ENCODE data around the gene SLC6A7.
"Not testable (repeated sequence)": the region's sequence is repeated elsewhere in the genome, so short reads cannot be mapped to it uniquely, and the experiment has no call there.

SLC6A7 gene

DNA sequence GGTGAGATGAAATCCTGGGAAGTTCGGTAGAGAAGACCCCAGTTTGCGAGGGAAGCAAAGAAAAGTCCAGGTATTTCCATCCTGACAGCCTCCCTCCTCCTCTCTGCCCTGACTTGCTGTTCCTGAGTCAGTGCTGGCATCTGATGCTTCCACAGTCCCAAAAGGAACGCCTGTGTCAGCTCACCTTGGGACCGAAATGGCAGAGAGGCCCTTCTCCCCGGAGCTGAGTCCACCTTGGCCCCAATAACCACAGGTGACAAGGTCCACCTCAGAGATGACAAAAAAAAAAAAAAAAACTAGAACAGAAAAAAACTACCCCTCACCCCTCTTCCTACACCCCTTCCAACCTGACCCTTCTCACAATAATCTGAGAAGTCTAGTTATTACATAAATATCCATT, 31.6 kb downstream of the SLC6A7 start:
- no peak for DNase-seq

DNA sequence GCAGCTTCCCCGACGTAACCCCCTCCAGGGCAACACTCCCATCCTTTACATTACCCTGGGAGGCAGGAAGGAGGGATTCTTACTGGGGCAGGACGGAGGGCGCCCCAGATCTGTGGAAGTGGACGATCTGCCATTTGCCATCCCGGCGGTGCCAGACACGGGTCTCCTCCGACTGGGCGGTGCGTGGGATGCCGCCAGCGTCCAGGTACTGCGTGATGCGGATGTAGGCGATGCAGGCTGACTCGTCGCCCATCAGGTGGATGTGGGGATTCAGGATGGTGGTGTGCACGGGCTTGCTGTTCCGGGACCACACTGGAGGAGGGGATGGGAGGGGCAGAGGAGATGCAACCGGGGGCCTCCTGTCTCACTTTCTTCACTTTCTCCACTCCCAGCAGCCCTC, 33.0 kb downstream of the SLC6A7 start:
- no peak for DNase-seq

DNA sequence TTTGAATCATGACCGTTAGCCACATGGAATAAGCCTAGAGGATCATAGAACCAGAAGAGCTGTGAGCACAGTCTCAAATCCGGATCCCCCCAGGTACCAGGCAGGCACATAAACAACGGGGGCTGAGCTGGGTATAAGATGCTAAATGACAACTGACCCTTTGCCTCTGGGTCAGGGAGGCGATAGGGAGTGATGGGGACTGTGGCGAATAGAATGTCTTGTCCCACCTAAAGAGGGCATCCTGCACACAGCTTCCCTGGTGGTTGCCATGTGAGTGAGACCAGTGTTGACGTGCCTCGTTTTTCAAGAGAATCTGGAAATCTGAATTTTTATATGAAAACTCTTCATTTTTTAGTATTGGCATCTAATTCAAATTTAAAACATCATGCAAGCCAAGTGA, 33.6 kb downstream of the SLC6A7 start:
- no peak for DNase-seq

DNA sequence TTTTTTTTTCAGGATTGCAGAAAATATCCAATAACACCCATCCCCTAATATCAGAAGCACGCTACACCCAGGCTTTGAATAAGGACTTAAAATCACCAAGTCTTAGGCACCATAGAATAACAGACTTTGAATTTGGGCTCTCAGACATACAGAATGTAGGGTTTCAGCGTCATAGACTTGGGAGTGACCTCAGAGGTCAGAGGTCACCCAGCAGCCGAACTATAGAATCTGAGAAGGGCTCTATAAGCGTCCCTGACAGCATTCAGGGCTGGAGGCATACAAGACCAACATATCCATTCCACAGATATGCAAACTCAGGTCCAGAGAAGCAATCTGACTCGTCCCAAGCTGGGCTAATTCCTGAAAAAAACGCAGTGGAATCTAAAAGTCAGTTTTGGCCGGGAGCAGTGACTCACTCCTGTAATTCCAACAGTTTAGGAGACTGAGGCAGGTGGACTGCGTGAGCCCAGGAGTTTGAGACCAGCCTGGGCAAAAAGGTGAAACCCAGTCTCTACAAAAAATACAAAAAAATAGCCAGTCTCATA, 34.7 kb downstream of the SLC6A7 start:
- DNase-seq = no peak

DNA sequence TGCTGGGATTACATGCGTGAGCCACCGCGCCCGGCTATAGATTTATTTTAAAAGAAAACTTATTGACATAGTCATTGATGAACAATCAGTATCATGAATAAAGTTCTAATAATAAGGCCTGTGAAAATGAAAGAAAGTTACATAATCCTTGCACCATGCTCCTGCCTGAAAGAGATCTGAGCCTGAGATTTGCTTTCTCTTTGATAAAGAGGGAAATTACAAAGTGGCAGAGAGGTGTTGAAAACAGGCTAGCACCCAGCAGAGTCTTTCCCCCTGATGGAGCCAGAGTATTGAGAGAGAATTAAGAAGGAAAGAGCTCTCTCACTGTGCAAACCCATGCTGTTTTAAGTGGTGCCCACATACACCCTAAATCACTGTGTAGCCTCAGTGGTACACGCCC, 37.2 kb downstream of the SLC6A7 start:
- DNase-seq = no peak

DNA sequence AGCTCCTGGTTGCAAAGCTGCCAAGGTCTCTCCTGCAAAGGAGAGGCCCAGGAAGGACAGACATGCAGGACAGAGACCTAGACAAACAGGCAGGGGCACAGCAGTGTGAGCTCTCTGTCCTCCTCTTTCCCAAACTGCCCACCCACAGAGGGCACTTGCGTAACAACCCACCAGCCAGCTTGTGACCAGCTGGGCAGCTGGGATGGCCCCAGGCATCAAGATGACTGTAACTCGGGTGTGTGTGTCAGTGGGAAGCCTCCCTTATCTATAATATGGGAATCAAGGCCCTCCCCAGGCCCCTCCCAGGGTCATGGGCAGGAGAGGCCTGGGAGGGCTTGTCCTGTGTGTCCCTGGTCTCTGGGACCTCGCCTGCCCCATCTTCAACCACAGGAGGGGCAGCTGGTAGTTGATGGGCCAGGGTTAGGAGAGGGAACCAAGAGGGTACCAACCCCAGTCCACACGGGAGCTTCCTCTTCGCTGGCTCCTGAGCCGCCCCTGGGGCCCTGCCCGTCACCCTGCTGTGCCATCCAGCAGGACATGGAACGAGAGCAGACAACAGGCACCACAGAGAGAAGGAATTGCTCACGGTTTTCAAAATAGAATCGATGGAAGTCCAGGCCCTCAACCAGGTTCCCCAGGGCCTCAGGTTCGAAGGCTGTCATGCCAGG, 37.9 kb downstream of the SLC6A7 start:
- no peak for DNase-seq

DNA sequence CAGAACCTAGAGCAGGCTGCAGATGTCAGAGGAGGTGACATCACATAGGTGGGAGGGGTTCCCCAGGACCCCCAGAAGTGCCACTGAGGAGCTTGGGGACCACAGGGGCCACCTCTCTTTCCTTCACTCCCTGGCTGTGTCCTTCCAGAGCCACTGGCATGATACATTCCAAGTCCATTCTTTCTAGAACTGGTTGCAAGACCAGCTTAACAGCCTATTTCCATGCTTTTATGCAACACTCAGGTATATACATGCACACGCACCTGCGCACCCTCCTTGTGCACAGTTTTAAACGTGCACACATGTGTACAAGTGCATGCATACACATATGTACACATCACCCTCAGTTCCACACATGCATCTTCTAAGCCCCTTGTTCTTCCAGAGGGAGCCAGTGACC, 39.7 kb downstream of the SLC6A7 start:
- DNase-seq = no peak

DNA sequence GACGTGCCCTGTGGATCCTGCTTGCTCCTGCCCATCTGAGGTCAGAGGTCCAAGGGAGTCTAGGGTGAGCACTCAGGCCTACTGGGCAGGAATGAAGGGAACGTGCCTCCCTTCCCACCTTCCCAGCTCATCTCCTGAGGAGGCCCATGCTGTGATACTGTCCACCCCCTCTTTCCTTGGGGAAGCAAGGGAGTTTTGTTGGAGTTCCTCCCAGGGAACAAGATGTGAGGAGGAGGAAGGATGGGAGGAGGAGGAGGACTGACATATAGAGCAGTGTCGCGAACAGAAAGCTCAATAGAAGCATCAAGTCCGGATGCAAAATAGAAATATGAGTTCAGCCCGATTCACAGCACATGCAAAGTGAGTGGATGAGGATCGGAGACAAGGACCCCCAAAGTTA, 41.0 kb downstream of the SLC6A7 start:
- DNase-seq = no peak

DNA sequence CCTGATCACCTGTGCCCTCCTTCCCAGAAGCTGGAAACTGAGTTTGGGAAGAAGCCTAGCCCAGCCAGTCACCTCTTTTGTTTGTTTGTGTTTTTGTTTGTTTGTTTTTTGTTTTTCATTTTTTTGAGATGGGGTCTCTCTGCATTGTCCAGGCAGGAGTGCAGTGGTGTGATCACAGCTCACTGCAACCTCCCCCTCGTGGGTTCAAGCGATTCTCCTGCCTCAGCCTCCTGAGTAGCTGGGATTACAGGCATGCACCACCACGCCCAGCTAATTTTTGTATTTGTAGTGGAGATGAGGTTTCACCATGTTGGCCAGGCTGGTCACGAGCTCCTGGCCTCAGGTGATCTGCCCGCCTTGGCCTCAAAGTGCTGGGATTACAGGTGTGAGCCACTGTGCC, 43.8 kb downstream of the SLC6A7 start:
- DNase-seq = not testable (repeated sequence)

DNA sequence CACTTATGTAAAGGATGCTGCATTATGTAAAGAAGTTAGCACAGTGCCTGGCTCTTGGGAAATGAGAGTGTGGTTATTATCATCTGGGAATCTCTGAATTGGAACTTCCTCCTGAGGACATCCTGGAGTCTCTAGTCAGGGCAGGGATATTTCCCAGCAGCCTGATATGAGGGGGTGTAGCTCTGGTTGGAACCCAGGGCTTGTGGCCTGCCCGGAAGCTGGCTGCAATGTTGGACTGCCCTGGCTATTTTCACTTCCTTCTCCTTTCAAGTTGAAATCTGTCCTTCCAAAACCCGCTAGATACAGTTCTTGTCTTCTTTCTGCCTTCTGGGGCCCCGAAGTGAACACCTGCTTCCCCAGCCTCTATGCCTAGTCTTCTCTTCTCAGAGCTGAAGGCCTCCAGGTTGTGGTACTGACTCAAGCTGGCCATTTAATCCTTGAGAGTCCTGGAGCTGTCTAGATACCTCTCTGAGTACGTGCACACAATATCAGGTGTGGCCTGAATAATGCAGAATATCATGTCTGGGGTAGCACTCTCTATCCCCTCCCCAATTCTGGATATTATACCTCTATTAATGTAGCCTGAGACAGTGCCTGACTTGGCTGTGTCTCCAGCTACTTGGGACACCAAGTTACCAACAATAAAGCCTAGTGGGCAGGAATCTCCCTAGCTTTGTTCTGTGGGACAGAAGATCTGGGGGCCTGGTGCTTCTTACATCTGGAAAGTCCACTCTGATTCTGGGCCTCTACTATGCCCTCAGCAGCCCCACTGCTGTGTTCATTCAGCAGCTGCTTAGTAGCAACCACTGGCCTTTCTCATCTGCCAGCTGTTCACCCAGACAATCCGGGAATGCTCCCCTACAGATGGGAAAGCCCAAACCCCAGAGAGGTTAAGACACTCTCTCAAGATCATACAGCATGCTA, 45.0 kb downstream of the SLC6A7 start:
- DNase-seq = no peak

DNA sequence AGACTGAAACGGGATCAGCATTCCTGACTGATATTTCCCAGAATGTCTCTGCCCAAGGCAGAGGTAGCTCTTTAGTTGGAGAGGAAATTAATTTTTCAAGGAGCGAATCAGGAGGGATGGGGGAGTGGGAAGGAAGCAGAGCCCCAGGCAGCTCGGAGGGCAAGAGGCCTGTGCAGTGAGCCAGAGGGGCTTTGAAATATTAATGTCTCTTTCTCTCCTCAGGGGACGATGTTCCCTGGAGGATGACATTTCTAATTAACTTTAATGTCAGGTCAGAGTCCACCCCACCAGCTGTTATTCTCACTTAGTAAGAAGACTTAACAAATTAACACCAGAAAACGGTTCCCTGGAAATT, 45.6 kb downstream of the SLC6A7 start:
- no peak for DNase-seq

DNA sequence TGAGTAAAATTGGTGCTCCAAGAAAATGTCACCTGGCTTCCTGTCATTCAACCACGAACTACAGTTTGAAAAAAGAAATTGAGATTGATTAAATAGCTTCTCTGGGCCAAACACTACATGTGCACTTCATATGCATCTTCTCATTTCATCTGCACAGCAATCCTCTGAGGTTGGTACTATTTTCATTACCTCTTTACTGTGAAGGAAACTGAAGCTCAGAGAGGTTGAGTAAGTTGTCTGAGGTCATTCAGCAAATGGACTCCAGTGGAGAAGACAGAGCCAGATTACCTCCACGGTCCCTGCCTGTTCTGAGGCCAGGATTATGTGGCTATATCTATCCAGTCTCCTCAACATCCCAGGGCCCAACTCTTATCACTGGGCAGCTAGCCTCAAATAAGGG, 46.5 kb downstream of the SLC6A7 start:
- no peak for DNase-seq

DNA sequence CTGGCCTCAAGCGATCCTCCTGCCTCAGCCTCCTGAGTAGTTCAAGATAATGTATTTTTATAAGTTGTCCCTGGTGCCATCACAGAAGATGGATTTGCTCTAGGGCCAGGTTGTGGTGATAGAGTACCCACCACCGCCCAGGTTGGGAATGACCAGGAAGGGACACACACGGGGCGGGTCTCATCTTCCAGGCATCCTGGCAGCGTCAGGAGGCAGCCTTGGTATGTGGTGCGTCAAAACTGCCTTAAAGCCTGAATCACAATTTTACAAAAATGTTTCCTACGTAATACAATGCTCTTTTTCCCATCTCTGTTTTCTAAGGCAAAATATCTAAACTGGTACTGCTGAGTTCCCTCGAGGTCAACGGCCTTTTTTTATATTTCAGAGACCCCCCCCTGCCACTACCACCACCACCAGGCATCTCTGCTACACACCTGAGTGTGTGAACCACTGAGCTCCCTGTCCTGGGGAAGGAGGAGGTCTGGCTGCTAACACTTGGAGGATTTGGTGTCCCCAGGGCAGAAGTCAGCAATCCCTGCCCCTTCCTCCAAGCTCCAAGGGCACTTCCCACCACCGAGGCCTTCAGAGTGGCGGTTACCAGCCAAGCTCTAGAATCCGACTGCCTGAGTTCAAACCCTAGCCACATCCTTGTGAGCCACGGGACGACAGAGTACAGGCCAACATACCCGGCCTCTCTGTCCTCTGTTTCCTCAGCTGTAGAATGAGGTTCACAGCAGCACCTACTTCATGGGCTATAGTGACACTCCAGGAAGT, 47.3 kb downstream of the SLC6A7 start:
- DNase-seq = no peak

DNA sequence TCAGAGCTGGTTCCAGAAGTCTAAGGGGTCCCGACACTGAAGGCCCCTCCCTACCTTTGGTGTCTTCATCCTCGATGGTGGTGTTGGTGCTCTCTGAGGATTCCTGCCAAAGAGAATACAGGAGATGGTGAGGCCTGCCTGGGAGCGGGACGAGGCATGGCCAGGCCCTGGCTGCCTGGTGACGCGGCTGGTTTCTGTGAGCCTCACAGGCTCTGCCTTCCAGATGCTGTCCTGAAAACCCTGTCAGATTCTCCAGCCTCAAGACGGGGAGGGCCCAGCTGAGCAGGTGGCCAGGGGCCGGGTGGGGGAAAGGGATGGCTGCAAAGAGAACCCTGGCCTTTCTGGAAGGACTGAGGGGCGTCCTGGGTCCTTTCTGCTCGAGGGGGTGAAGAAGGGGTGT, 48.8 kb downstream of the SLC6A7 start:
- no peak for DNase-seq

DNA sequence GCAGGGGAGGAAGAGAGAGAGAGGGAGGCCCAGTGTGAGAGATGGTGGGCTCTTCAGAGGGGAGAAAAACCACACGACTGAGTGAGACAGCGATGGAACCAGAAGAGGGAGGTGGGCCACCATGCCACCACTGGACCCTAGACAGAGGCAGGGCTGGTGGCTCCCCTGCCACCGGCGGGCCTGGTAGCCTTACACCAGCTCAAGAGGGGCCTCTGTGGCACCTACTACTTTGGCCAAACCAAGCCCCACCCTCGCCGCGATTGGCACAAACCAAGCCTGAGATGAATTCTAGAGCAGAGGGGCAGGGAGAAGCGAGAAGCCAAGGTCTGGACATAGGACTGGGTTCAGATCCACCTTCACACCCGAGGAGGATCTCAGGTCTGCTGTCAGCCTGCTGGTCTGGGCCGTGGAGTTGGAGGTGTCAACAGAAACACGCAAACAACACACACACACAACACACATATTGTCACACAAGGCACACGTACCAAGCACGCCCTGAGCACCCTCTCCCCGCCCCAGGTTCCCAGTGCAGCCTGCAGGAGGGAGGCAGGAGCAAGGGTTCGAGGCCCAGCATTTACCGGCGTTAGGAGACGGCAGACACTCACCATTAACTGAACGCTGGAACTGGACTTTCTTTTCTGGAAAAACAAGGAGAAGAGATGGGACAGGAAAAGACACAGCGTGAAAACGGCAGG, 49.4 kb downstream of the SLC6A7 start:
- no peak for DNase-seq

DNA sequence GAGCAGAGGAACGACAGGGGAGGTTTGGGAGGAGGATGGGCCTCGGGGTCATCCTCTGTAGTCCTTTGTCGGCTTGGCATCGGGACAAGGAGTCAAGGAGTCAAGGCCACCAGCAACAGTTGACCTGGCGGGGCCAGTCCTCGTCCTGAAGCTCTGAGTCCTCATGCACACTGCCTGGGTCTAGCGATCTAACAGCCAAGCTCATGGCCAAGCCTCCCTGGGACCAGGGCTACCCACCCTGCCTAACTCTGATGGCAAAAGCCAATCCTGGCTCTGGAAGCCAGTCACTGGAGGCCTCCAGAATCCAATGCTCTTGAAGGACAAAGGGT, 49.9 kb downstream of the SLC6A7 start:
- no peak for DNase-seq

DNA sequence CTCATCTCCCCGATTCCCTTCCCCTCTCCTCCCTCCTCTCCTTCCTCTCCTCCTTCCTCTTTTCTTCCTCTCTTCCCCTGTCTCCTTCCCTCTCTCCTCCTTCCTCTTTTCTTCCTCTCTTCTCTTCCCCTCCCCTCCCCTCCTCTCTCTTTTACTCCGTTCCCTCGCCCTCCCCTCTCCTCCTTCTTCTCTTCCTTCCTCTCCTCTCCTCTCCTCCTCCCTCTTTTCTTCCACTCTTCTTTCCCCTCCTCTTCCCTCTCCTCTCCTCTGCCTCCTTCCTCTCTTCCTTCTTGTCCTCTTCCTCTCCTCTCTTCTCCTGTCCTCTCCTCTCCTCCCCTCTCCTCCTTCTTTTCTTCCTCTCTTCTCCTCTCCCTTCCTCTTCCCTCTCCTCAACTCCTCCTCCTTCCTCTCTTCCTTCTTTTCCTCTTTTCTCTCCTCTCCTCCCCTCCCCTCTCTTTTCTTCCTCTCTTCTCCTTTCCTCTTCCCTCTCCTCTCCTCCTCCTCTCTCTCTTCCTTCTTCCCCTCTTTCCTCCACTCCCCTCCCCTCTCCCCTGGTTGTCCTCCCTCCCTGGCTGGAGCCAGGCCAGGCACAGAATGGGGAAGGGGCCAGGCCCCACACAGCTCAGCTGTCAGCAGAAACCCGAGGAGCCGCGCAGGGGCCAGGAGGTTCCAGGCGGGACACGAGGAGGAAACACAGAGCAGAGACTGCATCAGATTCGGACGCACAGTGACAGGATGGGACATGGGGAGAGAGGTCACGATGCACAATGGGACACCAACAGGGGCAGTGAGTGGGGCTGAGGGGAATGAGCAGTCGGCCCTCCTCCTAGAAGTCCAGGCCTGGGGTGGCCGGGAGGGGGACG, 51.7 kb downstream of the SLC6A7 start:
- DNase-seq = no peak

DNA sequence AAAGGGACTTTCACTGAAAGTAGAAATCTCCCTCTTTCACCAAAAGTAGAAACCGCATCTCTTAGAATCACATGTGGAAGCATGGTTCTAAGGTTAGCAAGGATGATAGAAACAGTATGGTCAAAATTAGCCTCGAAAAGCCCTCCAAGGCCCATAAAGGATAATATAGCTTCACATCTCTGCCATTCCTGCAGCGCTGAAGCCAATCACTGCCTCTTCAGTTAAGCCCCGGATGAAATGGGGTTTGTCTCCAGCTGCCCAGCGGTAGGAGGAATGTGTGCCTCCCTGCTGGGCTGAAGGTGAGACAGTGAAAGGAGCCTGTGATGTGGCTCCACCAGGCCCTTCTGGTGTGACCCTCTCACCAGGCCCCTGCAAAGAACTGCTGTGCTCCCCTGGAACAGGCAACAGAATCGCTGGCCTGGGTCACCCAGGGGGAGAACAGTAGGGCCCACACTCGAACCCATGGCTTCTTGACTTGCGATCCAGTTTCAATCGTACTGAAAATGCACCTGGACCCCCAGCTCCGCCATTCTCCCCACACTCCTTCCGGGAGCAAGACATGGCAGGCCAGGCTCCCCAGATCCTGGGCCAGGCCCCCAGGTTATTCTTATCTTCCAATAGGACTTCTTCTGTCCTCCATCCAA, 52.5 kb downstream of the SLC6A7 start:
- DNase-seq = no peak

DNA sequence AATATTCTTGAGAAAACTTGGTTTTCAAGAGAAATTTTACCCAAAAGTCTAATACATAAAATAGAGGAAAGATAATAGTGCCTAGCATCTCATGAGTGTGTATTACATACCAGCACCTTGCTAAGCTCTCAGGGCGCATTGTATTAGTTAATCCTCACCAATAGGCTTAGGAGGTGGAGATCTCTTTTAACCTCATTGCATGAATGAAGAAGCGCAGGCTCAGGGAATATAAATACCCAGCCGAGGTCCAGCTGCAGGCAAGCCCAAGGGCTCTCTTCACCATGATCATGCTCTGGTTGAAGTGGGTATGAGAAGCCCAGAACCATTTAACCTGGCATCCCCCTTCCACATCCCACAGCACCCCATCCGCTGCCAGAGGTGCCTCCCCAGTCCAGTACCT, 53.7 kb downstream of the SLC6A7 start:
- no peak for DNase-seq

DNA sequence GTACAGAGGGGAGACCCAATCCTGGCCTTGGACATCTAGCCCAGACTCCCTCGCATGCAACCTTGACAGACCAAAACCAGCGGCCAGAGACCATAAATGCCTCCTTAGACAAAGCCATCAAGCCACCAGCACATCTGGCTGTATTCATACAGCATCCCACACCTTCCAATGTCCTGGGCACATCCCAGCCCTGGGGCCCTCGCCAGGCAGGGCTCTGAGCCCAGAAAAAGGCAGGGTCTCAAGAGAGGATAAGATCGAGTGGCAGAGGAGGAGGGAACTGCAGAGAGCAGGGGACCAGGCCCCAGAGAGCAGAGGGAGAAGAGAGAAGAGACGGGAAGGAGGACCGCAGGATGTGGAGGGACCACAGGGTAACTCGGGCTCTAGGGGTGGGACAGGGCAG, 54.3 kb downstream of the SLC6A7 start:
- DNase-seq = no peak

DNA sequence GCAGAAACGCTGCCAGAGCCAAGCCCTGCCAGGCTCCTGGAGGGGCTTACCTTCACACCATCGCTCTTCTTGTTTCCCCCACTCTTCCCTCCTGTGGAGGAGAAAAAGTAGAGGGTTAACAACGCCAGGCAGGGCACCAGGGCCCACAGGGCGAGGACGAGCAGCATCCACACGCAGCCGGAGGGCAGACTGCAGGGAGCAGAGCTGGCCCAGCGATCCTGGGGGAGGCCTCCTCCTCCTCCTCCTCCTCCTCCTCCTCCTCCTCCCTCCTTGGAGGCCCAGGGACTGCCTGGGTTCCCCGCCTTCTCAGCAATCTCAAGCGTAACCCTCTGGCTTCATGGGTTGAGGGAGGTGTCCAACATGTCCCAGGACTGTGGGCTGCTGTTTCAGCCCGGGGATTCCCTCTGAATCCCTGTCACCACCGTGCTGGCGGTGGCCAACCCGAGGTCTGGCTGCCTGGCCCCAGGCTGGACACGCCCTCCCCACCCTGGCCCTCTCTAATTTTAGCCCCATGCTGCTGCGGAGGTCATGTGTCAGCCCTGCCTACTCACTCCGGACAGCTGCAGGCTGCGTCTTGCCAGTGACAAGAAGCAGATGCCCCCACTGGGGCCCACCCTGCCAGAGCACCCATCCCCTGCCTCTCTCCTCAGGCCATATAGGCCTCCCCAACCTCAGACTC, 55.4 kb downstream of the SLC6A7 start:
- DNase-seq = no peak
